Activated CD8-positive, alpha-beta memory T cell treated with anti-CD3 and anti-CD28 coated beads, Interleukin-2, amount 50 U/mL, for 1 hour (primary cell): ENCODE measurements around the gene VKORC1L1.
"Not testable (repeated sequence)": the region's sequence is repeated elsewhere in the genome, so short reads cannot be mapped to it uniquely, and the experiment has no call there.

ENCODE experiments used
- DNase-seq: peaks from one replicate; pipeline ENCODE4 v3.0.0-alpha.2; 2020; ENCODE audit errors: extremely low read depth

Gene VKORC1L1

GRCh38 chr7:65872776-65873581 lies at the start of gene VKORC1L1:
TSS of gene VKORC1L1 (plus strand) at chr7:65873074. CDS start at chr7:65873372, 298 bp downstream.
- peak; percentile 76 for DNase-seq

- DNase-seq: no peak
Measured at GRCh38 chr7:65827366-65827765, 45.5 kb upstream of the VKORC1L1 start.

GRCh38 chr7:65832281-65832680 lies 40.6 kb upstream of the VKORC1L1 start:
- DNase-seq: no peak

GRCh38 chr7:65836684-65837083 lies 36.2 kb upstream of the VKORC1L1 start:
- not testable (repeated sequence) for DNase-seq

- DNase-seq: not testable (repeated sequence)
Measured at GRCh38 chr7:65837541-65837956, 35.3 kb upstream of the VKORC1L1 start.

- no peak for DNase-seq
Measured at GRCh38 chr7:65839846-65840245, 33.0 kb upstream of the VKORC1L1 start.

GRCh38 chr7:65840446-65840845 lies 32.4 kb upstream of the VKORC1L1 start:
- DNase-seq: no peak

- not testable (repeated sequence) for DNase-seq
Measured at GRCh38 chr7:65843616-65844015, 29.3 kb upstream of the VKORC1L1 start.

GRCh38 chr7:65846008-65846570 lies 26.8 kb upstream of the VKORC1L1 start:
- no peak for DNase-seq

GRCh38 chr7:65853426-65853825 lies 19.4 kb upstream of the VKORC1L1 start:
- not testable (repeated sequence) for DNase-seq

- not testable (repeated sequence) for DNase-seq
Measured at GRCh38 chr7:65853892-65854291, 19.0 kb upstream of the VKORC1L1 start.

GRCh38 chr7:65857321-65857894 lies 15.5 kb upstream of the VKORC1L1 start:
- not testable (repeated sequence) for DNase-seq

GRCh38 chr7:65858660-65859059 lies 14.2 kb upstream of the VKORC1L1 start:
- not testable (repeated sequence) for DNase-seq

GRCh38 chr7:65866244-65866643 lies 6.6 kb upstream of the VKORC1L1 start:
- DNase-seq: not testable (repeated sequence)

GRCh38 chr7:65867681-65868080 lies 5.2 kb upstream of the VKORC1L1 start:
- not testable (repeated sequence) for DNase-seq

GRCh38 chr7:65869312-65869711 lies 3.6 kb upstream of the VKORC1L1 start:
- DNase-seq: not testable (repeated sequence)

- not testable (repeated sequence) for DNase-seq
Measured at GRCh38 chr7:65871451-65871850, 1.4 kb upstream of the VKORC1L1 start.

GRCh38 chr7:65873582-65874193 lies 814 bp downstream of the VKORC1L1 start:
- not testable (repeated sequence) for DNase-seq

GRCh38 chr7:65875715-65876114 lies 2.8 kb downstream of the VKORC1L1 start:
- not testable (repeated sequence) for DNase-seq

GRCh38 chr7:65879292-65880153 lies 6.6 kb downstream of the VKORC1L1 start:
- DNase-seq: not testable (repeated sequence)

GRCh38 chr7:65880242-65880641 lies 7.4 kb downstream of the VKORC1L1 start:
- DNase-seq: not testable (repeated sequence)
